ENCODE data around the gene PBLD. TPM values are rescaled to one million over a fixed set of nuclear protein-coding genes. Genes with fewer than 3 reads are reported as not detected.

The PBLD gene
- total and polyA plus RNA-seq, 9 of the 15 experiments (the other 6 are each of a cell fraction or from before 2014, with no cell fraction given), result 1.2 to 4.3 (median 2.5) TPM

GRCh38 chr10:68331455-68332258 is 1.1 kb downstream of the PBLD start, which contains the start of gene HNRNPH3 (continued):
- TF ChIP-seq KLF16 (IDR thresholded peaks at IDR 0.05) (no peak), ZNF140 (CRISPR knock-in tag; IDR thresholded peaks at IDR 0.05) (no peak), NR2C2 (CRISPR knock-in tag; IDR thresholded peaks at IDR 0.05) (peak; percentile 83), NR2C2 (tag; IDR thresholded peaks at IDR 0.05) (peak; percentile 60), MGA (IDR thresholded peaks at IDR 0.05) (peak; percentile 98), ZNF282 (CRISPR knock-in tag; IDR thresholded peaks at IDR 0.05) (peak; percentile 92; the same call in 1 of the 2 replicates), ZNF431 (CRISPR knock-in tag; IDR thresholded peaks at IDR 0.05) (peak; percentile 87), RUNX1 (IDR thresholded peaks at IDR 0.05; ENCODE audit: low read depth) (no peak), ZNF23 (CRISPR knock-in tag; IDR thresholded peaks at IDR 0.05) (no peak; the same call in 1 of the 2 replicates), YBX1 (IDR thresholded peaks at IDR 0.05) (no peak)
- TF ChIP-seq, protein P1, sequence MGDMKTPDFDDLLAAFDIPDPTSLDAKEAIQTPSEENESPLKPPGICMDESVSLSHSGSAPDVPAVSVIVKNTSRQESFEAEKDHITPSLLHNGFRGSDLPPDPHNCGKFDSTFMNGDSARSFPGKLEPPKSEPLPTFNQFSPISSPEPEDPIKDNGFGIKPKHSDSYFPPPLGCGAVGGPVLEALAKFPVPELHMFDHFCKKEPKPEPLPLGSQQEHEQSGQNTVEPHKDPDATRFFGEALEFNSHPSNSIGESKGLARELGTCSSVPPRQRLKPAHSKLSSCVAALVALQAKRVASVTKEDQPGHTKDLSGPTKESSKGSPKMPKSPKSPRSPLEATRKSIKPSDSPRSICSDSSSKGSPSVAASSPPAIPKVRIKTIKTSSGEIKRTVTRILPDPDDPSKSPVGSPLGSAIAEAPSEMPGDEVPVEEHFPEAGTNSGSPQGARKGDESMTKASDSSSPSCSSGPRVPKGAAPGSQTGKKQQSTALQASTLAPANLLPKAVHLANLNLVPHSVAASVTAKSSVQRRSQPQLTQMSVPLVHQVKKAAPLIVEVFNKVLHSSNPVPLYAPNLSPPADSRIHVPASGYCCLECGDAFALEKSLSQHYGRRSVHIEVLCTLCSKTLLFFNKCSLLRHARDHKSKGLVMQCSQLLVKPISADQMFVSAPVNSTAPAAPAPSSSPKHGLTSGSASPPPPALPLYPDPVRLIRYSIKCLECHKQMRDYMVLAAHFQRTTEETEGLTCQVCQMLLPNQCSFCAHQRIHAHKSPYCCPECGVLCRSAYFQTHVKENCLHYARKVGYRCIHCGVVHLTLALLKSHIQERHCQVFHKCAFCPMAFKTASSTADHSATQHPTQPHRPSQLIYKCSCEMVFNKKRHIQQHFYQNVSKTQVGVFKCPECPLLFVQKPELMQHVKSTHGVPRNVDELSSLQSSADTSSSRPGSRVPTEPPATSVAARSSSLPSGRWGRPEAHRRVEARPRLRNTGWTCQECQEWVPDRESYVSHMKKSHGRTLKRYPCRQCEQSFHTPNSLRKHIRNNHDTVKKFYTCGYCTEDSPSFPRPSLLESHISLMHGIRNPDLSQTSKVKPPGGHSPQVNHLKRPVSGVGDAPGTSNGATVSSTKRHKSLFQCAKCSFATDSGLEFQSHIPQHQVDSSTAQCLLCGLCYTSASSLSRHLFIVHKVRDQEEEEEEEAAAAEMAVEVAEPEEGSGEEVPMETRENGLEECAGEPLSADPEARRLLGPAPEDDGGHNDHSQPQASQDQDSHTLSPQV (IDR thresholded peaks at IDR 0.05), result peak; percentile 93
